GM12865 (cell line): ENCODE data around the gene TSNAX.
A peak's percentile ranks its signal among the peaks of the same experiment; 100 is the strongest.

Source experiments
- DNase-seq: peaks from one replicate; pipeline ENCODE4 v3.0.0; 2010; ENCODE audit warnings: low read depth
- H3K4me3 ChIP-seq: 2 replicates; pipeline ENCODE4 v1.5.1; 2011; ENCODE audit warnings: mild to moderate bottlenecking, low read depth, low read length, control low read depth
- TF ChIP-seq, protein P1 (sequence below): IDR thresholded peaks from 2 replicates; pipeline ENCODE4 v1.5.1; 2011; ENCODE audit warnings: low read length, control low read depth, low read depth, inconsistent platforms; ENCODE audit not compliant: insufficient read depth; ENCODE audit errors: missing control alignments

Gene TSNAX

GRCh38 chr1:231507476-231508355, 20.8 kb upstream of the TSNAX start:
- TF ChIP-seq, protein P1, sequence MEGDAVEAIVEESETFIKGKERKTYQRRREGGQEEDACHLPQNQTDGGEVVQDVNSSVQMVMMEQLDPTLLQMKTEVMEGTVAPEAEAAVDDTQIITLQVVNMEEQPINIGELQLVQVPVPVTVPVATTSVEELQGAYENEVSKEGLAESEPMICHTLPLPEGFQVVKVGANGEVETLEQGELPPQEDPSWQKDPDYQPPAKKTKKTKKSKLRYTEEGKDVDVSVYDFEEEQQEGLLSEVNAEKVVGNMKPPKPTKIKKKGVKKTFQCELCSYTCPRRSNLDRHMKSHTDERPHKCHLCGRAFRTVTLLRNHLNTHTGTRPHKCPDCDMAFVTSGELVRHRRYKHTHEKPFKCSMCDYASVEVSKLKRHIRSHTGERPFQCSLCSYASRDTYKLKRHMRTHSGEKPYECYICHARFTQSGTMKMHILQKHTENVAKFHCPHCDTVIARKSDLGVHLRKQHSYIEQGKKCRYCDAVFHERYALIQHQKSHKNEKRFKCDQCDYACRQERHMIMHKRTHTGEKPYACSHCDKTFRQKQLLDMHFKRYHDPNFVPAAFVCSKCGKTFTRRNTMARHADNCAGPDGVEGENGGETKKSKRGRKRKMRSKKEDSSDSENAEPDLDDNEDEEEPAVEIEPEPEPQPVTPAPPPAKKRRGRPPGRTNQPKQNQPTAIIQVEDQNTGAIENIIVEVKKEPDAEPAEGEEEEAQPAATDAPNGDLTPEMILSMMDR, result no peak
- H3K4me3 ChIP-seq, result no peak overlapping the region
- peak; percentile 41 for DNase-seq

DNA sequence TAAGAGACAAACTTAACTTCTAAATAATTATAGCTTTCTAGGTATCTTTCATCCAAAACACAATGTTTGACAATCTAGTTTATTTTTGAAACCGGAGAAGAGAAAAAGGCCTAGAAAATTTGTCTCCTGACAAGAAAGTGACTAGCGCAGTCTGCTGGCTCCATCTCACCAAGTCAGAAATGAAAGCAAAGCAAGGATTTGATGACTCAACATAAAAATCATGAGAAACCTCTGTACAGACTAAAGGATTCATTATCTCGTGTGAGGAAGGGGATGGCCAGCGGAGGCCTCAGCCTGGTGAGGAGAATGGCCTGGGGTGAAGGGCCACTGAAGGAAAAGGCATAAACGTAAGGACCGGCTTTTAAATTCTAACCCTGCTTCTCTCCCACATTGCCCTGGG, 20.0 kb upstream of the TSNAX start:
- TF ChIP-seq, protein P1, result no peak
- H3K4me3 ChIP-seq, result no peak overlapping the region
- no peak for DNase-seq

DNA sequence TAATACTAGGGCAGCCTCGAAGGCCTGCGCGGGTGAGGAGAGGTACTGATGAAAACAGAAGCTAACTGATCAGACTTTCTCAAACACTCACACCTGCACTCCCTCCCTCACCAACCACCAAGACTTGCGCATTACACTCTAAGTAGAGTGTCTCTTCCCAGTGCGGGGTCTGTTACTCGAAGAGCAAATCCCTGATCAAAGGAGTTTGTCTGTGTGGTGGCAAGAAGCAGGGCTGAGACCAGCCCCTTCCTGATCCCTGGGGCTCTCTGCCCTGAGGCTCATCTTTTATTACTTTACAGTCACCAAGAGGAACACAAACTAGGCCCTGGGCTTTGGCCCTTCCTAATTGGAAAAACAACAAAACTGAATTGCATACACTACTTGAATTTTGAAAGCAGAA, 19.5 kb upstream of the TSNAX start:
- DNase-seq, result no peak
- TF ChIP-seq, protein P1, result no peak
- H3K4me3 ChIP-seq, result no peak overlapping the region

- no peak overlapping the region for H3K4me3 ChIP-seq
- TF ChIP-seq, protein P1, result no peak
- peak; percentile 46 for DNase-seq
Observed at GRCh38 chr1:231512147-231512698, 16.2 kb upstream of the TSNAX start.

DNA sequence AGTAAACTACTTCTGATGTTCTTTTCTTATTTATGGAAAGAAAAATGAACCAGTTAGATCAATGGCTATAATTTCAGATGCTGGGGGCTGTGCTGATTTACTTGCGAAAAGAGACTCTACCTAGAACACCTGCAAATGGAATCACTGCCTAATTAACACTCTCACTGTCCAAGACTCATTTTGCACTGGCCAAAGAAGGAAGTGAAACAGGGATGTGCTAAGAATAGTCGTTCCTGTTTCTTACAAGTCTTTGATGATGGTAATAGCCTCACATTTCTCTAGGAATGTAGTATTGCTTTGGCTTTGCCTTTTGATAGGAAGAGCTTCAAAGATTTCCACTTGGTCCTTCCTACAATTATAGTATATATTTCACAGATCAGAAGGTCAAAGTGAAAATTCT, 12.7 kb upstream of the TSNAX start:
- peak; percentile 34 for DNase-seq
- no peak overlapping the region for H3K4me3 ChIP-seq
- TF ChIP-seq, protein P1, result no peak

DNA sequence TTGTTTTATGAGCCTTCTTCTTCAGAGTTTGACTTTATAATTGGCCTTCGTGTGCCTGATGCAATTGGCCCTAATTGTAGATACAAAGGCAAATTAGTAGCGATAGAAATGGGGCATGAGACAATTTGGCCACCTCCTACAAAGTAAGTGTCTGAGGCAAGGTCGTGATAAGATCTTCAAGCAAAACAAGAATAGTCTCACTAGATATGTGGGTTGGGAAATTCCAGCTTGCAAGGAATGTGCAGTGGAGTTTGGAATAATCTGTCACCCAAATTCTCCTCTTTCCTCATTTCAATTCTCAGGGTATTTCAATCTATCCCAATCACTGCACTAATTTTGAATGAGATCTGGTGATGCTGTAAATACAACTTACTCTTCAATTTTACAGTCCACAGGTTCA, 11.4 kb upstream of the TSNAX start:
- DNase-seq, result no peak
- no peak overlapping the region for H3K4me3 ChIP-seq
- TF ChIP-seq, protein P1, result no peak
